Right cardiac atrium (tissue), 5 donors: Measurements from ENCODE around the gene SERTAD3. TPM values are rescaled to one million over a fixed set of nuclear protein-coding genes. Genes with fewer than 3 reads are reported as not detected.
"Not testable (repeated sequence)": the region's sequence is repeated elsewhere in the genome, so short reads cannot be mapped to it uniquely, and the experiment has no call there.

Experiments
- ATAC-seq, 2 donors: fragments of 200-7000 bp; cut with Tn5 transposase; one replicate each; pipeline versions ENCODE4 v1.8.0 to v1.9.1; 2020; ENCODE audit warnings: moderate library complexity in 2 of 2, mild to moderate bottlenecking in 1 of 2
- DNase-seq, 3 donors: peaks; one replicate each; pipeline ENCODE4 v3.0.0-alpha.2; 2020
- H3K27ac ChIP-seq: one replicate; pipeline ENCODE4 v1.5.1; 2013; ENCODE audit warnings: mild to moderate bottlenecking, low read length, control low read depth, moderate library complexity
- H3K27me3 ChIP-seq: one replicate; pipeline ENCODE4 v1.6.1; 2013; ENCODE audit not compliant: control insufficient read depth, insufficient read depth
- H3K4me1 ChIP-seq: one replicate; pipeline ENCODE4 v1.6.1; 2013; ENCODE audit warnings: low read length; ENCODE audit not compliant: control insufficient read depth, insufficient read depth
- H3K4me3 ChIP-seq: one replicate; pipeline ENCODE4 v1.5.1; 2013; ENCODE audit warnings: low read length, control low read depth
- H3K9me3 ChIP-seq: one replicate; pipeline ENCODE4 v1.6.1; 2013; ENCODE audit warnings: low read length; ENCODE audit not compliant: control insufficient read depth
- WGBS: extraction: QIAGEN DNeasy Blood & Tissue Kit; methylation state at CpG from one replicate; pipeline ENCODE4 v1.1.7; 2013; 5-methylcytosine and 5-hydroxymethylcytosine counted together
- intact Hi-C, 4 donors: fragments of 100-400 bp; cut with DNase I; formaldehyde crosslinking; loops; one replicate each; pipeline versions ENCODE4 v1.11.0 to v1.14.0; 2022 to 2023
- polyA plus RNA-seq: library from polyadenylated mRNA; stranded (reverse); fragments of 200-250 nt; gene quantifications from one replicate; pipeline ENCODE4 v1.2.3, GENCODE V29; 2013
- total RNA-seq, 4 donors: library from RNA; stranded (reverse); fragmentation: NEBNext Ultra II Directional; extraction: Animal tissue kit (Norgen Biotek cat#: 25700); gene quantifications; one replicate each; pipeline ENCODE4 v1.2.1, GENCODE V29; 2021
- donor health status: healthy with polysubstance abuse.
- donor health status: DM: no; HTN: yes; CAD: no.
- donor health status: DM: no; HTN: no; CAD: no.
- donor health status: DM: no; HTN: yes; CAD: no; lungs with severe emphysema.
- donor health status: DM: yes; HTN: yes; CAD: no.

The SERTAD3 gene
- total and polyA plus RNA-seq, 5 donors = 31.5 to 48.2 (median 36.2) TPM

DNA sequence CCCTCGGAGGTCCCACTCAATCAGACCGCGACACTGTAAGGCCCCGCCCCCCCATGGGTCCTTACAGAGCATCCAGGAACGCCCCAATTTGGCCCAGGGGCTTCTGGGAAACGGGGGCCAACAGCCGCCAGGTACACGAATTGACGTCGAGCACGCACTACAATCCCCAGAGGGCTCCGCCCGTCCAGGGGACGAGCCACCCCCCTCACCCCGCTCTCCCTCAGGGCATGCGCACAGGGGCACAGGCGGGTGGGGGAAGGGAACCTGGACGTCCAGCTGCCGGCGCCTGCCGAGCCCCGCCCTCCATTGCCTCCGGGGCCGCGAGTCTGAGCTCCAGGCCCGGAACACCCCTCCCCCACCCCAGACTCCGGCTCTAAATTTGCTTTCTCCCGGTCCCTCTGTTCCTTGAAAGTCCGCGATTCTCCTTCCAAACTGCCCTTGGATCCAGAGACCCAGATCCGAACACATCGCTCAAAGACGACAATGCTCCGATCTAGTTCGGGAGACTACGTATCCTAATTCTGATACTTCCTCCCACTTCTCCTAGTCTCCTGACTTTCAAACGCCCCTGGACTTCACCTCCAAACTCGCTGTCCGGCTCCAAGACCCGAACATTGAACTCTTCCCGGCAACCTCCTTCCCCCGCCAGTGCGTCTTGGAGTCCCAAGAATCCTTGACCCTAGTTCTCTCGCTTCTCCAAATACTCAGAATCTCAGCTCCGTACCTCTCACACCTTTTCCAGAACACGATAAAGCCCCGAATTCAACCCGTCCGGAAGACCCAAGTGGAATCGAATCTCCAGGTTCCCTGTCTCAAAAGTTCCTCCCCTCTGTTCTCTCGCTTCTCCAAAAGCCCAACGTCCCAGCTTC is 770 bp downstream of the SERTAD3 start:
- Histone ChIP-seq H3K27me3 (no peaks in the 10 kb centered on the region), H3K4me3 (peak overlapping the region; percentile 95), H3K27ac (peak overlapping the region; percentile 99), H3K9me3 (no peaks in the 10 kb centered on the region), H3K4me1 (peaks cover 3% of the 10 kb centered on the region)
- intact Hi-C loops = loop anchor here in 1 of 4 donors (10.0 kb wide), 1 partner anchor 99 kb away; the partner anchor contains the start of genes C19orf47 and PLD3
- under 1% methylated on average over 52 of the region's 52 CpGs for WGBS
- ATAC-seq (peak; percentile 91), DNase-seq (peak; percentile 100)

- intact Hi-C loops = loop anchor here in 1 of 4 donors (10.0 kb wide), 1 partner anchor 98 kb away; the partner anchor contains the start of genes C19orf47 and PLD3
- Histone ChIP-seq H3K9me3 (no peaks in the 10 kb centered on the region), H3K27ac (peak overlapping the region; percentile 66), H3K4me3 (peak overlapping the region; percentile 45), H3K27me3 (no peaks in the 10 kb centered on the region), H3K4me1 (peaks cover 3% of the 10 kb centered on the region)
- ATAC-seq (no peak), DNase-seq (no peak)
- WGBS = 14% methylated on average over 22 of the region's 22 CpGs
Observed at GRCh38 chr19:40442328-40443130, 1.6 kb downstream of the SERTAD3 start.

GRCh38 chr19:40441719-40442253 is 2.3 kb downstream of the SERTAD3 start:
- 69% methylated on average over 11 of the region's 11 CpGs for WGBS
- Histone ChIP-seq H3K4me3 (peak overlapping the region; percentile 45), H3K27me3 (no peaks in the 10 kb centered on the region), H3K4me1 (peaks cover 3% of the 10 kb centered on the region), H3K27ac (no peak overlapping the region), H3K9me3 (no peaks in the 10 kb centered on the region)
- ATAC-seq (no peak), DNase-seq (peak in 2 of 3 donors; percentile 39 to 60)
- intact Hi-C loops = loop anchor here in 1 of 4 donors (10.0 kb wide), 1 partner anchor 97 kb away; the partner anchor contains the start of genes C19orf47 and PLD3

DNA sequence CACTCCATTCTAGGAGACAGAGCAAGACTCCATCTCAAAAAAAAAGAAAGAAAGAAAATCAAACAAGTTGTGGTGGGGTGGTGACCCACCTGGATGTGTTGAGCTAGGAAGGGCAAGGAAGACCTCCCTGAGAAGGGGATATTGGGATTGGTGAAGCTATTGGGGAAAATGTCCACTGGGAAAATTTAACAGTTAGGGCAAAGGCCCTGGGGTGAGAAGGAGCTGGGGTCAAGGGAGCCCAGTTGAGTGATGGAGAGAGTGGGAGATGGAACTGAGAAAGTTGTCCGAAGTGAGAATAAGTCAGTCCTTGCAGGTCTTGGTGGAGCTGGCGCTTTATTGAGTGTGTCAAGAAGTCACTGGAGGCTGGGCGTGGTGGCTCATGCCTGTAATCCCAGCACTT is 5.9 kb downstream of the SERTAD3 start:
- H3K27me3 ChIP-seq = no peaks in the 10 kb centered on the region
- intact Hi-C loops = no loop called here
- ATAC-seq (no peak), DNase-seq (no peak)
- peaks cover 3% of the 10 kb centered on the region for H3K4me1 ChIP-seq
- WGBS = 94% methylated on average over 3 of the region's 3 CpGs
- no peaks in the 10 kb centered on the region for H3K9me3 ChIP-seq
- no peak overlapping the region for H3K4me3 ChIP-seq
- H3K27ac ChIP-seq = no peak overlapping the region

GRCh38 chr19:40433391-40434216 is 10.5 kb downstream of the SERTAD3 start:
- Histone ChIP-seq H3K27ac (peak overlapping the region; percentile 100), H3K9me3 (no peaks in the 10 kb centered on the region), H3K27me3 (no peaks in the 10 kb centered on the region), H3K4me1 (no peaks in the 10 kb centered on the region), H3K4me3 (peak overlapping the region; percentile 88)
- ATAC-seq (peak; percentile 98 to 99), DNase-seq (peak; percentile 93 to 98 (median 95))
- WGBS = 1% methylated on average over 50 of the region's 50 CpGs
- intact Hi-C loops = no loop called here

DNA sequence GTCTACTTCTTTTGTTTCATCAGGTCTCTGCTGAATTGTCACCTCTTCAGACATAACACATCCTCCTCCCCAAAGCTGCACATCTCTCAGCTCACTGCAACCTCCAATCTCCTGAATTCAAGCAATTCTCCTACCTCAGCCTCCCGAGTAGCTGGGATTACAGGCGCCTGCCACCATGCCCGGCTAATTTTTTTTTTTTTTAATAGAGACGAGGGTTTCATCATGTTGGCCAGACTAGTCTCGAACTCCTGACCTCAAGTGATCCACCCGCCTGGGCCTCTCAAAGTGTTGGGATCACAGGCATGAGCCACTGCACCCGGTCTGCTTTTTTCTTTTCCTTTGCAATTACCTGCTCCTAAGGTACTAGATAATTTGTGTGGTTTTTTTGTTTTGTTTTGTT is 11.4 kb downstream of the SERTAD3 start:
- Histone ChIP-seq H3K27ac (peak overlapping the region; percentile 100), H3K4me3 (peak overlapping the region; percentile 88)
- DNase-seq, H3K27me3 ChIP-seq, intact Hi-C loops, H3K4me1 ChIP-seq, ATAC-seq, H3K9me3 ChIP-seq: not testable (repeated sequence)
- WGBS = 37% methylated on average over 7 of the region's 7 CpGs

- no peaks in the 10 kb centered on the region for H3K27me3 ChIP-seq
- ATAC-seq (no peak), DNase-seq (no peak)
- no peak overlapping the region for H3K4me3 ChIP-seq
- intact Hi-C loops = no loop called here
- no peaks in the 10 kb centered on the region for H3K9me3 ChIP-seq
- no peaks in the 10 kb centered on the region for H3K4me1 ChIP-seq
- no peak overlapping the region for H3K27ac ChIP-seq
- WGBS = 96% methylated on average over 3 of the region's 3 CpGs
Observed at GRCh38 chr19:40431698-40432097, 12.4 kb downstream of the SERTAD3 start.

DNA sequence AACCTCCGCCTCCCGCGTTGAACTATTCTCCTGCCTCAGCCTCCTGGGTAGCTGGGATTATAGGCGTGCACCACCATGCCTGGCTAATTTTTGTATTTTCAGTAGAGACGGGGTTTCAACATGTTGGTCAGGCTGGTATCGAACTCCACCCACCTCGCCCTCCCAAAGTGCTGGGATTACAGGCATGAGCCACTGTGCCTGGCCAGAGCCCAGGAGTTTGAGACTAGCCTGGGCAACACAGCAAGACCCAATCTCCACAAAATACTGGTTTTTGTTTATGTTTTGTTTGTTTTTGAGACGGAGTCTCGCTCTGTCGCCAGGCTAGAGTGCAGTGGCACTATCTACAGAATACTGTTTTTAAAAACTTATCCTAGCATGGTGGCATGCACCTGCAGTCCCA is 13.9 kb downstream of the SERTAD3 start:
- H3K4me3 ChIP-seq, H3K27ac ChIP-seq, intact Hi-C loops, H3K27me3 ChIP-seq, H3K4me1 ChIP-seq, ATAC-seq, H3K9me3 ChIP-seq: not testable (repeated sequence)
- peak in 1 of 3 donors; percentile 8 for DNase-seq
- WGBS = 97% methylated on average over 10 of the region's 10 CpGs

- intact Hi-C loops, H3K27me3 ChIP-seq, H3K4me3 ChIP-seq, H3K9me3 ChIP-seq, H3K4me1 ChIP-seq, H3K27ac ChIP-seq, ATAC-seq: not testable (repeated sequence)
- DNase-seq = peak in 1 of 3 donors; percentile 2
- WGBS = 95% methylated on average over 7 of the region's 7 CpGs
Observed at GRCh38 chr19:40428197-40428596, 15.9 kb downstream of the SERTAD3 start.
